ENCODE measurements around the gene RALGDS. TPM values are rescaled to one million over a fixed set of nuclear protein-coding genes. Genes with fewer than 3 reads are reported as not detected.

The RALGDS gene
- total RNA-seq, 1 experiment from 2014 or later: 25.8 TPM

- DNase-seq (ENCODE audit: low read depth, low spot score) (no peak), ATAC-seq (no peak)
- Histone ChIP-seq H3K9me3 (ENCODE audit: control insufficient read depth, insufficient read depth, low read depth, low read length) (no peaks in the 10 kb centered on the region), H3K27ac (ENCODE audit: low read length) (no peak overlapping the region), H3K4me3 (ENCODE audit: low read depth in 2 of 2, low read length in 2 of 2) (no peak overlapping the region), H3K4me1 (ENCODE audit: control insufficient read depth, insufficient read depth, low read length) (peaks cover 15% of the 10 kb centered on the region), H3K36me3 (ENCODE audit: control insufficient read depth, insufficient read depth, low read length) (no peaks in the 10 kb centered on the region), H3K27me3 (ENCODE audit: control insufficient read depth, insufficient read depth, low read length) (no peaks in the 10 kb centered on the region)
- in situ Hi-C loops (cut with HindIII; ENCODE audit: low pct_unique_long_range_greater_than_20kb, low sequenced_read_pairs) (no loop called here), intact Hi-C loops (cut with micrococcal nuclease; ENCODE audit: unreplicated experiment) (no loop called here)
- ChIA-PET CTCF (no interaction called here), POLR2A (no interaction called here)
- no TSS peak for BruUV-seq (replicated peaks)
- TF ChIP-seq TCF7L2 (IDR thresholded peaks at IDR 0.05; ENCODE audit: low read depth, low read length): no peak
- TF ChIP-seq SIN3A (IDR thresholded peaks at IDR 0.05; ENCODE audit: borderline replicate concordance, insufficient read depth, low read depth, low read length): no peak
- TF ChIP-seq REST (IDR thresholded peaks at IDR 0.05; ENCODE audit: insufficient read depth in 1 of 2, low read depth in 2 of 2, low read length in 1 of 2): no peak
- no peak for TF ChIP-seq POLR2AphosphoS5 (IDR thresholded peaks at IDR 0.05; ENCODE audit: low read depth, low read length)
- TF ChIP-seq CTCF (IDR thresholded peaks at IDR 0.05): no peak
Measured at GRCh38 chr9:133124123-133124906, 3.3 kb upstream of the RALGDS start.

- TF ChIP-seq TCF7L2 (IDR thresholded peaks at IDR 0.05; ENCODE audit: low read depth, low read length) (no peak), CTCF (IDR thresholded peaks at IDR 0.05) (no peak), POLR2AphosphoS5 (IDR thresholded peaks at IDR 0.05; ENCODE audit: low read depth, low read length) (no peak), SIN3A (IDR thresholded peaks at IDR 0.05; ENCODE audit: borderline replicate concordance, insufficient read depth, low read depth, low read length) (no peak), REST (IDR thresholded peaks at IDR 0.05; ENCODE audit: insufficient read depth in 1 of 2, low read depth in 2 of 2, low read length in 1 of 2) (no peak)
- intact Hi-C loops (cut with micrococcal nuclease; ENCODE audit: unreplicated experiment) (no loop called here), in situ Hi-C loops (cut with HindIII; ENCODE audit: low pct_unique_long_range_greater_than_20kb, low sequenced_read_pairs) (no loop called here)
- Histone ChIP-seq H3K27me3 (ENCODE audit: control insufficient read depth, insufficient read depth, low read length) (no peaks in the 10 kb centered on the region), H3K27ac (ENCODE audit: low read length) (peak overlapping the region; percentile 34; the same call in 1 of the 2 replicates), H3K4me1 (ENCODE audit: control insufficient read depth, insufficient read depth, low read length) (peaks cover 26% of the 10 kb centered on the region), H3K36me3 (ENCODE audit: control insufficient read depth, insufficient read depth, low read length) (no peaks in the 10 kb centered on the region), H3K9me3 (ENCODE audit: control insufficient read depth, insufficient read depth, low read depth, low read length) (no peaks in the 10 kb centered on the region), H3K4me3 (ENCODE audit: low read depth in 2 of 2, low read length in 2 of 2) (no peak overlapping the region)
- no peak for DNase-seq (ENCODE audit: low read depth, low spot score)
- ChIA-PET CTCF (interaction anchor here (0.6 to 0.8 kb wide), 2 partner anchors 21 to 101 kb away, joined by 4 read pairs; no protein-coding TSS in a partner anchor), POLR2A (interaction anchor here (1.5 kb wide), 1 partner anchor 10 kb away, joined by 4 read pairs; no protein-coding TSS in a partner anchor)
- no peak for ATAC-seq
- no TSS peak for BruUV-seq (replicated peaks)
Measured at GRCh38 chr9:133122935-133123611, 2.0 kb upstream of the RALGDS start.
